Peyer's patch (tissue), 4 donors: ENCODE measurements around the gene ZNF621.

Source experiments
- CTCF ChIP-seq, 6 experiments: fragments of 450-650 bp in 4 of 6; fragments of 200-600 bp in 2 of 6; sonication (generic) in 1 of 6; IDR thresholded peaks; one replicate each; pipeline ENCODE4 v1.5.1; 2017 to 2019; ENCODE audit warnings: antibody characterized with exemption in 6 of 6, mild to moderate bottlenecking in 3 of 6, moderate library complexity in 1 of 6
- POLR2A ChIP-seq, 2 donors: fragments of 450-650 bp; IDR thresholded peaks; one replicate each; pipeline ENCODE4 v1.5.1; 2017; ENCODE audit warnings: antibody characterized with exemption in 2 of 2, mild to moderate bottlenecking in 2 of 2, moderate library complexity in 2 of 2

GRCh38 chr3:40588406-40588805 lies 63.6 kb downstream of the ZNF621 start:
- TF ChIP-seq CTCF (IDR thresholded peaks at IDR 0.05) (peak in 1 of 6 experiments; percentile 14), POLR2A (IDR thresholded peaks at IDR 0.05) (no peak)
